HG02588 (cell line): ENCODE results near the gene CHRM4.

Source experiments
- ATAC-seq: cut with Tn5 transposase; IDR thresholded peaks from one replicate; pipeline ENCODE4 v1.9.1; 2021; ENCODE audit warnings: mild to moderate bottlenecking, moderate library complexity; ENCODE audit not compliant: unreplicated experiment

CHRM4 gene

DNA sequence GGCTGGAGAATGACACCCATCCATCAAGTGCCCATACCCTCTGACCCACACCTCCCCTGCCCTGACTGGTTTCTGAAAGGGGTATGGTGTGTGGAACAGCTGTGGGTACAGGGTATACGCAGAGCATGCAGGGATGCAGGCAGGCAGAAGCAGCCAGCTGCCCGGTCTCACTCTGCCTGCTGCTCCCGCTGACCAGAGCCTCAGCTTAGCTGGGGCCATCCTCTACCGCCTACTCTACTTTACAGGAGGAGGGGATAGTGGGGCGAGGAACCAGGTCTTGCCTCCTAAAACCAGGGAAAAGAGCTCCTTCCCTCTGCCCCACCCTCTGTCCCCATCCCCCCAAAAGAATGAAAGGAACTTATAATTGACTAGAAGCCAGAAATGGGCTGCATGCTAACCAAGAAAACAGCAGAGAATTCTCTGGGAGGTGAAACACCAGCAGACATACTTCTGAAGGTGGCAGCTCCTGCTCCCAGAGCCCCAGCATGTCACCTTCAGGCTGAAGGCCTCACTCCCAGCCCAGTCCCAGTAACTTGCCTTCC lies 13.0 kb upstream of the CHRM4 start:
- no peak for ATAC-seq

DNA sequence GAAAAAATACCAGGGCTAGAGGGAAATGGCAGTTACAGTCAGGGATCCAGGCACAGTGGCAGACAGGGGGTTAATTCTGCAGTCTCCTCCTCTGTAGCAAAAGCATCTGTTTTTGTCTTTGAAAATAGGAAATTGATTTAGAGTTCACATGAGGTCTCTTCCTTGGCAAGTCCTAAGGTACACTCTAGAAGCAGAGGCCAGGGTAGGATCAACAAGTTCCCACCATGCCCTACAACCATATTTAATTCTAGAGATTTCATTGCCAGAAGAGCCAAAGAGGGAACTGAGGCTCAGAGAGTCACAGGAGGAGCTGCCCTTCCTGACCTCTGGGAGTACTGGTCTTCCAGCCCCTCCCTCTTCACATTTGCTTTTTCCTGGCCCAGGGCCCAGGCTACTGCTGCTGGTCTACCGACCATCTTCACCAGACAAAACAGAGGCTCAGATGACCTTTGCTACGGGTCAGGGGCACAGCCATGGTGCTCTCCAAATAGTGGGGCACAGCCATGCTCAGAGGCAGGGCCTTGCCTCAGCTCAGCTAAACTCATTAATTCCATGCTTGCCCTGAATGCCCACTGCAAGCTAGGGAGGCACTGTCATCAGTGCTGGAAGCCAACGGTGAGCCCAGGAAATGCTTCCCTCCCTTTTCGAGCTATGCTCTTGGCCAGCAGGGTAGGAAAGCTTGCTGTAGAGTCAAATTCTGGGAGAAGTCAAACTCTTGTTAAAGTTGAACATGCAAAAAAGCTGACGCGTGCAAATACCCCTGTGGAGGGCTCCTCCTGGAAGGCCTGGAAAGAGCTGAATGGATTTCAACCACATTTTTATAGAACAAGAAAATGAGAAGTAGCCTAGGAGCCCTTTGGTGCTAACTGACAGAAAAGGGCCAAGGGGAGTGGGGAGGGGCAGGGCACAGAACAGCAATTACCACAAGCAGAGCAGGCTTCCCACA lies 11.7 kb upstream of the CHRM4 start:
- no peak for ATAC-seq

- no peak for ATAC-seq
These were observed 6.0 kb upstream of the CHRM4 start for GRCh38 chr11:46397526-46397925.

DNA sequence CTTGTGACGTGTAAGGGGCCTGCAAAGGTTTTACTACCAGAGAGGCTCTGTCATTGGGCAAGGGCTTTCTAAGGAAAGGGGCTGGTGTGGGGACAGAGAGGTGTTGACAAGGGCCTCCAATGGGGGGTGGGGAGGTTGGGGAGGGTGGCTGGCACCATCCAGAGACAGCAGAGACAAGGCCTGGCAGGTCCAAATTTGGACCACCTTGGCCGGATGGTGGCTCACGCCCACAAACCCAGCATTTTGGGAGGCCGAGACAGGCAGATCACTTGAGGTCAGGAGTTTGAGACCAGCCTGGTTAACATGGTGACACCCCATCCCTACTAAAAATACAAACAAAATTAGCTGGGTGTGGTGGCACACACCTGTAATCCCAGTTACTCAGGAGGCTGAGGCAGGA lies 2.2 kb upstream of the CHRM4 start:
- ATAC-seq = no peak

DNA sequence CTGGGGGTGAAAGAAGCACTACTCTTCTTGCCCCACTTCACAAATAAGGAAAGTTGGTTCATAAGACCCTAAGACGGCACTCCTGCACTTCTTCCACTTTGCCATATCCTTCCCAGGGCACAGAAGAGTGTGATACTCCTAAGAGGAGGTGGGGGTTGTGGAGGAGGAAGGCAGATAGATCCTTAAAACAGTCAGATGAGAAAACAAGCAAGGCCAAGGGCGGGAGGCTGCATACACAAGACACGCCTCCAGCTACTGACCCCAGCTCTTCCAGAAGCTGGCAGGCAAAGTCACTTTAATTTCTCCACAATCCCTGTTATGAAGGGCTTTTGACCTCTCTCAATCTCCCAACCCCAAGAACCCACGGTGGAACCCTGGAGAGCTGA lies 1.6 kb upstream of the CHRM4 start:
- ATAC-seq = no peak

- ATAC-seq = peak; percentile 61
These were observed 1.1 kb upstream of the CHRM4 start for GRCh38 chr11:46392421-46393230.

DNA sequence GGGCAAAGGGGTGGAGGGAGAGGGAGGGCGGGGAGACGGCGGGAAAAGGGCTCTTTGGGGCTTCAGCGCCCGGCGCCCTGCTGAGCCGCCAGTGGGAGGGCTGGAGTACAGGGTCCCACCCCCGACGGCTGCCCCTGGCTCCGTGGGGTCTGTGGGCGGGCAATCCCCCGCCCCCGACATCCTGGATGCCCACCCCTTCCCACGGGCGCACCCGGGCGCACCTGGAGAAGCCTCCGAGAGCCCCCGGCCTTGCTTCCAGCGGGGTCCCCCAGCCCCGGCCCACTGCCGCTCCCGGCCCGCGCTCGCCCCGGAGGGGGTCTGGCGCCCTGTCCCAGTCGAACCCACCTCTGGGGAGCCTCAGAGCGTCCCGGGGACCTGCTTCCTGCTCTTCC lies 394 bp downstream of the CHRM4 start:
- ATAC-seq = no peak

GRCh38 chr11:46390331-46391171 lies 1.0 kb downstream of the CHRM4 start:
- no peak for ATAC-seq

DNA sequence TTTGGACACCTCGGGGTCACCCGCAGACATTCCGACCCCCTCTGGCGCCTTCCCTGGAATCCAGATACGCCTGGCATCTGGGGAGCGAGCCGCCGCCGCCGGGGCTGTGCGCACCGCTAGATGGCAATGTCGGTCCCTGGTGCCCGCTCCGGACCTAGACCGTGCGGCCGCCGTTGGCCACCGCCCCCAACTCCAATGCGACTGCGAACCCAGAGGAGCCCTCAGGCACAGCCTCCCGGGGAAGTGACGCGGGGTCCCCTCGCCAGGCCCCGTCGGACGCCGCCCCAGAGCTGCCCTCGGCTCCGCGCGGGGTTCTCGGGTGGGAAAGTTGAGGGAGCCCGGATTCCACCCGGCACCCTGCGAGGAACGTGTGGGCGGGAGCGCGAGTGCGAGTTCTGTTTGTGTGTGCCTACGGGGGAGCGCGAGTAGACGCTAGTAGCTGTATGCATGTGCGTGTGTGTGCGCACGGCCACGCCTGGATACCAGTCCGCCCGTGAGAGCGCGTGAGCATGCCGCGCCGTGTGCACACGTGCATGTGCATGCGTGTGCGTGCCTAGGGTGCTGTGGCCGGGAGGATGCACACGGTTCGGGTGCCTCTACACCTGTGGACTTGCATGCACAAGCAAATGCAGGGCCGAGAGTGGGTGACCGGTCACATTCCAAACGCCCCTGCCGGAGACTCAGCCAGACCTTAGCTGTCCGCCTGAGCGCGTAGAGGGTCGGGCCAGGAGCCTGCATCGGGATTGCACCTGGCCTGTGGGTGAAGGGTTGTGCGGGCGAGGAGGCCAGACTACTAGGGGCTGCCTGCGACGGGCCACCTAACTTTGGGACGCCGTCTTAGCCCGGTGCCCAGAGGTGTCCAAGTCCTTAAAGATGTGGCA lies 1.9 kb downstream of the CHRM4 start:
- peak; percentile 42 for ATAC-seq

- ATAC-seq = no peak
These were observed 2.7 kb downstream of the CHRM4 start for GRCh38 chr11:46388619-46389449.

DNA sequence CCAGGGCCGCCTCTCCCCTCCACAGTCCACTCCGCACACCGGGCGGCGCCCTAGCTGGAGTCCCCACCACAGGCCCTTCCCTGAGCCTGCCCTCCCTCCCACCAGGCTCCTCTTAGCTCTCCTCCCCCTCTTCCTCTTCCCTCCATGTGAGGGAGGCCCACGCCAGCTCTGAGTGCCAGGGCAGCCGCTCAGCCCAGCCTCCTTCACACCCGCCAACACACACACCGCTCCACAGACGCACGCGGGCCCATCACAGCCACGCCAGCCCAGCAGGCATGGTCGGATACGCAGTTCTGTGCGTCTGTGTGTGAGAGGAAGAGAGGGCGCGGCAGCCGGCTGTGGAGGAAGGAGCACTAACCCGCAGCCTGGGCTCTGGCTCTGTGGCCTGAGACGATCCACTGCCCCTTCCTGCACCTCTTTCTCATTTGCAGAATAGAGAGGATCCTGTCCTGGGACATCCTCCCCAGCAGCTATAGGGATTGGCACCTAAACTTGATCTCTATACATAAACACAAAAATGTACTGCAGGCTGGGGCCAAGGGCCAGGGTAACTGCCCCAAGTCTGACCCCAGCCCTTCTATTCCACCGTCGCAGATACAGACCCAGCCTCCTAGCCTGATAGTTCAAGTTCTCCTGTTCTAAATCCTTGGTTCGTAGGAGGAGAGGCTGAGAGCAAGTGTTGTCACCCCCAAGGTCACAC lies 3.5 kb downstream of the CHRM4 start:
- no peak for ATAC-seq

DNA sequence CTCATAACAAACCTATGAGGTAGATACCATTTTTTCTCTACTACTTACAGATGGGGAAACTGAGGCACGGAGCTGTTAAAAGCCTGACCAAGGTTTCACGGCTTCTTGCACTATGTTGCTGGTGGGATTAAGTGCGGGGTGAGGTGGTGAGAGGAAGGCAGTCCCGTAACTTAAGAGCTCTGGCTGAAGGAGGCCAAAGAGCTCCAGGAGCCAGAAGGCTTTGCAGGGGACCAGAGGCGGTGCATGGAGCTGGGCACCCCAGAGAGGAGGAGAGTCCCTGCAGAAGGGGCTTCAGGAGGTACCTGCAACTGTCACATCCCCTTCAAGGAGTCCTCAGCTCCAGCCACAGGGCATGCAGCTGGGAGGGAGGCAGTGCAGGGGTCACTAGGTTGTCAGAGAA lies 4.1 kb downstream of the CHRM4 start:
- ATAC-seq = no peak

- ATAC-seq = no peak
These were observed 4.9 kb downstream of the CHRM4 start for GRCh38 chr11:46386674-46387073.

DNA sequence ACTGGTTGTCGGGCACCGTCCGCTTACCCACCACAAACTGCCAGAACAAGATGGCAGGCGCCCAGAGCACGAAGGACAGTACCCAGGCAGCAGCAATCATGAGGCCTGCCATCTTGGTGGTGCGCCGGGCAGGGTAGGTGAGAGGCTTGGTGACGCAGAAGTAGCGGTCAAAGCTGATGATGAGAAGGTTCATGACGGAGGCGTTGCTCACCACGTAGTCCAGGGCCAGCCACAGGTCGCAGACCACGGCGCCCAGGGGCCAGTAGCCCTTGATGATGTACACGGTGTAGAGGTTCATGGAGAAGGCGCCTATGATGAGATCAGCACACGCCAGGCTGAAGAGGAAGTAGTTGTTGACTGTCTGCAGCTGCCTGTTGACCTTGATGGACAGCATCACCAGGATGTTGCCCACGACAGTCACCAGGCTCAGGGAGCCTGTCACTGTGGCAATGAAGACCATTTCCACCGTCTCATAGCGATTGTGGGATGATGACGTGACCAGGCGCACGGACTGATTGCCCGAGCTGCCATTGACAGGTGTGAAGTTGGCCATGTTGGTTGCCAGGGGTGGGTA lies 5.5 kb downstream of the CHRM4 start:
- no peak for ATAC-seq

DNA sequence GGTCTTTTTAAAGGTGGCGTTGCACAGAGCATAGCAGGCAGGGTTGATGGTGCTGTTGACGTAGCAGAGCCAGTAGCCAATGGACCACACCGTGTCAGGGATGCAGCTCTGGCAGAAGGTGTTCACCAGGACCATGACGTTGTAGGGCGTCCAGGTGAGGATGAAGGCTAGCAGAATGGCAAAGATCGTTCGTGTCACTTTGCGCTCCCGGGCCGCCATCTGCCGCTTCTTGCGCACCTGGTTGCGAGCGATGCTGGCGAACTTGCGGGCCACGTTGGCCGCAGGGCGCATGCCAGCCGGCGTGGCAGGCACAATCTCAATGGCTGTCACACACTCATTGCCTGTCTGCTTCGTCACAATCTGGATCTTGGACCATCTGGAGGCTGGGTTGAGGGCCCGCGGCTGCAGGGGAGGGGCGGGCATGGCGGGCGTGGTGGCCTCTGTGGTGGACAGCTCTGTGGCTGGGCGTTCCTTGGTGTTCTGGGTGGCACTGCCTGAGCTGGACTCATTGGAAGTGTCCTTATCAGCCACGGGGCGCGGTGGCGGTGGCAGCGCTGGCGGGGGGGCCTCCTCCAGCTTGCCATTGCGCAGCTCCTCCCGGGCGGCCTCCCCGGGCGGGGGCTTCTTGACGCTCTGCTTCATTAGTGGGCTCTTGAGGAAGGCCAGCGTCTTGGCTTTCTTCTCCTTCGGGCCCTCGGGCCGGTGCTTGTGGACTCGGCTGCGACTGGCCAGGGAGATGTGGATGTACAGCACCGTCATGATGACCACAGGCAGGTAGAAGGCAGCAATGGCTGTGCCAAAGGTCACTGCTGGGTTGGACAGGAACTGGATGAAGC lies 6.2 kb downstream of the CHRM4 start:
- no peak for ATAC-seq

DNA sequence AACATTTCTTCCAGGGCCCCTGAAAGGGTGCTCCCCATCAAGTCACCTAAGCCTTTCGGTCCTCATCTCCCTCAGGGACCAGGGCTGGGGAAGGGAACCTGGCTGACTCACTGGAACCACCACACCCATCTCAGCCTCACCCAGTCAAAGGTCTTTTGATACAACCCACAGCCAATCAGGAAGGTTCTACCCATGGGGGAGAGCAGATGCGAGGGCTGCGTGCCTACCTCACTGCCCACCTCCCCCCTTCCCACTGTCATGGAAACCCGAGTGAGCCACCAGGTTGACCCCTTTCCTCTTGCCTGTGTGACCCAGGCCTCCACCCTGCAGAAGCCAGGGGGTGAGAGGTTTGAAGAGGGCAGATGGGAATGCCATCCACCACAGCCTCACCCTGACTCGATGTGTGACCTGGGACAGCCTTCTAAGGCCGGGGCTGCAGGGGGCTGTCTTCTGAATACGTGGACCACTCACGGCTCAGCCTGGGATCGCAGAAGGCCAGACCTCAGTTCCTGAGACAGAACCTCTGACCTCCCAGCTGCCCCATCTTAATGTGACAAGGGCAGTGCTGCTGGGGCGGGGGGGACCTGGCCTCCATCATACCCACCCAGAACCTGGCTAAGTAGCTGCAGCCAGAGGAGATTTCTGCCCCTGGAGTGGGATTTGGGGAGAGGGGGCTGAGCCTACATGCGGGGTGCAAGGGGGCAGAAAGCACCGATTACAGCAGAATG lies 7.4 kb downstream of the CHRM4 start:
- no peak for ATAC-seq

- ATAC-seq = no peak
These were observed 8.2 kb downstream of the CHRM4 start for GRCh38 chr11:46383404-46383758.
